A172 (cell line): ENCODE data around the gene ZCCHC14. TPM values are rescaled to one million over a fixed set of nuclear protein-coding genes. Genes with fewer than 3 reads are reported as not detected.
"Not testable (repeated sequence)": the region's sequence is repeated elsewhere in the genome, so short reads cannot be mapped to it uniquely, and the experiment has no call there.

Experiments
- DNase-seq: peaks from one replicate; pipeline ENCODE4 v3.0.0-alpha.2; 2015; ENCODE audit warnings: low spot score
- total RNA-seq: library from RNA; depleted of rRNA; stranded (reverse); fragments of >200 nt; shearing (Covaris generic); gene quantifications from 2 replicates; pipeline ENCODE4 v1.2.3, GENCODE V29; 2014

The ZCCHC14 gene
- total RNA-seq, 1 experiment from 2014 or later = 8.4 TPM

DNA sequence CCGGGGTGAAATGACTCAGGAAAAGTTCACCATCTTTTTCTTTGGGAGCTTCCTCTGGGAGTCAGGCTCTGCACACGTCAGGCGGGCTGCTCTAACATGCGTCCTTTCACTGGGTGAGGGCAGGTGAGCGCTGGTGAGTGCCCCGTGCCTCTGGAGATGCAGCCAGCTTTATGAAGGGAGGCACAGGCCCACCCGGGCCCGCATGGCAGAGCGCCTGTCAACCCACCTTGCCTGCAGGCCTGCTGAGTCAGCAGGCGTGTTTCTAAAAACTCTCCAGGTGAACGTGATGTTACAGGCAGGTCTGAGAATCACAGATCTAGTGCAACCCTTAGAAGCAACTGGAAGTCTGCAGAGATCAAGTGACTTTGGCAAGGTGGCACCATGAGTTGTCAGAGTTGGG is 82.3 kb downstream of the ZCCHC14 start:
- DNase-seq = no peak

DNA sequence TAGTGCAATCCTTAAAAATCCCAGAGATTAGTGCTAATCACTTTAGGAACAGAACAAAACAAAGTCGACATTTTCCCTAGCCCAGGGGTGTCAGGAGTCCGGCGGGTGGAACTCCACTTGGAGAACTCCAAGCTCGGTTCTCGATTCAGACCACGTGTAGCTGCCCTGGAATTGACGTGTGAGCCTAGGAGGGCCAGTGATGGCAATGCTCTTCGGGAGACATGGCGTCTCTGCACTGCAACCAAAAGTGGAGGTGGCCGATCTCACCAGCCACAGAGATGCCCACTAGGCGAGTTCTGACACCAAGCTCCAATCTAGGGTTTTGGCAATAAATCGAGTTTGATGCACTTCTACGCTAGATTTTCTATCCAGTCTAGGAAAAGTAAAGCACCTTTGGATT is 83.0 kb downstream of the ZCCHC14 start:
- DNase-seq = no peak

DNA sequence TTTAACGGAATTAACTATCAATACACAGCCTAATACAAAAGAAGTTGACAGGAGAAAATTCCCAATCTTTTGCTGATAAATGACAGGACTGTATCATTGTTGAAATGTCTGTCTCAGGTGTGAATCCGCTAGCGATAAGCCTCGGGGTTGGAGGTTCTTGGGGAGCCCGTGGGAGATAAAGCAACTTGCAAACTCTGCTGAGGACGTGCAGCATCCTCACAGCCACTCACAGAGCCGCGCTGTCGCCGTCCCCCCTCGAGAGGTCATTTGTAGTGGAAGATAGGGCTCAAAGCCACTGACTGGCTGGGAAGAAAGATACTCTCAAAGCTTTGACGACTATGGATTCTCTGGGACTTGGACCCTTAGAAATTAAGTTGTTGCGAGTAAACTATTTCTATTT is 83.7 kb downstream of the ZCCHC14 start:
- DNase-seq = no peak

DNA sequence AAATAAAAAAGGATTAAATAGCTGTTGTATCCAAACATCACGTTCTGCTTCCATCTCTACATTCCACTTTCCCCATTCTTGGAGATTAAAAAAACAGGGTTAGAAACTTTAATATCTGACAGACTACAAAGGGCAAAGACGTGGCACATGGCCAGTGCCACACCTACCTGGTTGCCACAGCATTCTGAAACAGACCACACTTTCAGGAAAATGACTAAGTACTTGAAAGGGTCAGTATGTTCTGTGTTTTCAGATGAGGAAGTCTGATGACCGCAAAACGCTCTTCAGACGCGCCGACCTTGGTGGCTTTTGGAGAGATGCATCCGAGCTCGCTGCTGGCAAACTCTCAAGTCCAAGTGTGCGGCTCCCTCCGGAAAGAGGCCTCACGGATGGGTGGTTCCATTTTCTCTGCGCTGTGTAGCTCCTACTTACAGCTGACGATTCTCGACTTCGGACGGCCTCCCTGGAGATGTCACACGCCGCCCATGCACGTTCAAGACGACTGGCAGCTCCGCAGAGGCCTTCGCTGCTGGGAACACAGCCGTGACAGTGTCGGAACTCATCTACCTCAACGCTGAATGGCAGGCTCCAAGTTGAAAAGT is 85.2 kb downstream of the ZCCHC14 start:
- peak; percentile 96 for DNase-seq

DNA sequence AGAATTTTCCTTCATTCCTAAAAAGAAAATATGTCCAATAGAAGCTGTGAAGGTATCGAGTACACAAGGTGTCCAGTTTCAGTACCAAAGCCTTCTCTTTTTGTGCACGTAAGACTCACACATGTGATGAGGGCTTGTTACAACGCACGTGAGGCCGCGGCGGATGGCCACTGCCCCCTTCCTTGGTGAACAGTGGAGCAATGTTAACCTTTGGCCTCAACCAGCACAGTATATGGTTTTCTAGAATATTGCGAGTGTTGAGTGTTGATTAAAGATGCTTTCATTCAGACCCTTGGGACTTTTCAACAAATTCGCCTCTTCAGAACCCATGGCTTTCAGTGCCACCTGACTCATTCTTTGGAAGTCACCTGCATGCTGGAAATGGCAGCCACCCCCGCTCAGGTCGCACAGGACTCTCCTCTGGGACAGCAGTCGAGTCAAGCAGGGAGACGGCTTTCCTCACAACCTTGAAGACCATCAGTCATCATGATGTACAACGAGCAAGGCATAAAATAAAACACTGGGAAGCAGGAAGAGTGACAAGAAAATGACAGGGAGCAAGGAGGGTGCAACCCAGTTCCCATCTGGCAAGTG is 86.2 kb downstream of the ZCCHC14 start:
- DNase-seq = no peak

DNA sequence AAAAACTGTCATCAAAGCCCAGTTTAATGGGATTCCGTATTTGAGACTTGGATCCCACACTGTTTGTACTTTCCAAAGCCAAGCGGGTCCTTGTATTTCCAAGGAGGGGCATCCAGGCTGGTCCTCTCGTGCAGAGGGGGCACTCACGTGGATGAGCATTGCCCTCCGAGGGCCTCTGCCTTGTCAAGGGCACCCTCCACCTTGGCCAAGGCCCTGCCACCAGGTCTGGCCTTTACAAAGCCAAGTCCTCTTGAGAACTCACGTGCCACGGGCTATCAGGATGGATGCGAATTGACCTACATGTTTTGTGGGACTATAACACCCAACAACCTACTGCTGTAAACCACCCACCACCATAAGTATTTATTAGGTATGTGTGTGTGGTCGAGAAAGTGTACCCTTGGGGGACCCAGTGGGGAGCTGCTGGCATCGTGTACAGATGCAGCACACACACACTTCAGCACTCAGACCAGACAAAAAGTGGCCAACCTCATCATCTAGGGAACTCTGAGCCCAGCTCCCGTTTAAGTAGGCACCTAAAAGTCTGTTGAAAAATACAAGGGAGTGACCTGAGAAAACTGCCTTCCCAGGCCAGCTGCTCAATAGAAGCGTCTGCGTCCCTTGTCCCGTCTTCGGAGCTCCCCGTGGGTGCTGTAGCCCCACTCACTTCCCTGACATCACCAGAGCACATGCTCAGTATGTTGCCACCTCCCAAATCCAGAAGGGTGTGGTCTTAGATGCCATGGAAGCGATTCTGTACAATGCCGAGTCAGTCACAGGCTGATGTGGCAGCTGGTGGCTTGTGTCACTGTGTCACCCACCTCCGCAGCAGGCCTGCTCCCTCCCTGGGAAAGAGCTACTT is 87.8 kb downstream of the ZCCHC14 start:
- DNase-seq = no peak

DNA sequence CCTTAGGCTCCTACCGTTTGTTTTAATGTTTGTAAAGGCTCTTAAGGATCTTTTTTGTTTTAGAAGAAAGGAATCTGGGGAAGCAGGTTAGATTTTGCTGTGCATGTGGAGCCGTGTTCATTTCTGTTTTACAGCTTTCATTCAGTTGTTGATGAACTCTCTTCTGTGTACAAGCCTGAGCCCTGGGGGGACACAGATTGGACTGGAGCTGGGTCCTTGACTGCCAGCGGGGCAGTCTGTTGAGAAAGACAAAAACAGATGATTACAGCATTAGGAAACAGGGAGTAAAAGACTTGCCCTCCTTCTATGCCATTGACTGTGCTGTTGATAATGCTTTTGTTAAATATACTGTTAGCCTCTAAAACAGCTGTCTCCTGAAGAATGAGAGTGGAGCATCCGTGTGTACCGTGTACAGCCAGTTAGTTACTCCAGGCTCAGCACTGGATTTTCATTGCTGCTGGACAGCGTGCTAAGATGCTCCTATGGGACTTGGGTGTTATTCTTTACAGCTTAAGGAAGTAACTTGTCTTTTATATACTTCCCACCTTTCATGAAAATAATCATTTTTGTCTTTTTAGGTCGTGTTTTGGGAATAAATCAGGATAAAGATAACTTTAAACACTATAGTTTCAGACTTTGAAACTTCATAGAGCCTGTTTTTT is 97.5 kb downstream of the ZCCHC14 start:
- no peak for DNase-seq

DNA sequence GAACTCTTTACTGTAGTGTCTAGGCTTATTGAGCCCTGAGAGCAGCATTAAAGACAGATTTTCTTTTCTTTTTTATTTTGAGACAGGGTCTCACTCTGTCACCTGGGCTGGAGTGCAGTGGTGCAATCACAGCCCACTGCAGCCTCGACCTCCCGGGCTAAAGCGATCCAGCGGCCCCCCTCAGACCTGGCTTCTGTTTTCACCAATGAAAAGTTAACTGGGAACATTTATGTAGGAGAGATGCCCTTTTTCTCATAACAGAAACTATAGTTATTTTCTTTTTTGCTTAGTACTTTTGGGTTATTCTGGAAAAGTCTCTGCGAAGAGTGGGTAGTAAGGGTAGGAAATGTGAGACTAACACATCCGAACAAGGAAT is 99.2 kb downstream of the ZCCHC14 start:
- no peak for DNase-seq

DNA sequence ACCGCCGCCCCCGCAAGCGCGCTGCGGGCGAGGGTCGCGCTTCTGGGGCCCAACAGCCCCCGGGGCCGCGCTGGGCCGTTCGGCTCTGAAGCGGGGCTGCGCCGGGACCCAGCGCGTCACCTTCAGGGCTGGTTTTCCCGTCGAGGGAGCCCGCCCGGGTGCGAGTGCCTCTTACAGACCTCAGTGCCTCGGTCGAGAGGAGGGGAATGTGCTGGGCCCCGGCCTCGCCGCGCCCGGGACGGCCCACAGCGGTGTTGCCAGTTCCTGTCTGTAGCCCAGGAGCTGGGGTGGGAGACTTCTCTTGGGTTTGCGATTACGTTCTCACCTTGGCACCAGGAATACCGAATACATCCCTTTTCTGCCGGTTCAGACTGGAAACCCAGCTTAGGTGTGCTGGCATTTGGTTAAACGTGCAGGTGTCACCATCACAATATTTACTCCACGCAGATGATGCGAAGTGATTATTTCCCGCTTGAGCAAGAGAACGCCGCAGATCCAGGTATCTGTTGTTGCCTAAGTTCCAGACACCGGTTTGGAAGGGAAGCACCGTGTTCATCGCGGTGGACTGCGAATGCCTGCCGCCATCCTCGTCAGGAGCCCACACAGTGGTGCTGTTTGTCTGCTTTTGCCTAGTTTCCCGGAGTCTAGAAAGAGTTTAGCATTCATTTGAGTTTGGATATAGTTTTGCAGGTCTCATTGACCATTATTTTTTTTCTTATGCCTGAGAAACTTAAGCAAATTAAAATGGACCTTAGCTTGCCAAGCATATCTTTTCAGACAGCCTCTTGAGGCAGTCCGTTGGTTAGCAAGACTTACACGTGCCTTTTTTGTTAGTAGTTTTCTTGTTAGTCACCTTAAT is 99.8 kb downstream of the ZCCHC14 start:
- peak; percentile 32 for DNase-seq

DNA sequence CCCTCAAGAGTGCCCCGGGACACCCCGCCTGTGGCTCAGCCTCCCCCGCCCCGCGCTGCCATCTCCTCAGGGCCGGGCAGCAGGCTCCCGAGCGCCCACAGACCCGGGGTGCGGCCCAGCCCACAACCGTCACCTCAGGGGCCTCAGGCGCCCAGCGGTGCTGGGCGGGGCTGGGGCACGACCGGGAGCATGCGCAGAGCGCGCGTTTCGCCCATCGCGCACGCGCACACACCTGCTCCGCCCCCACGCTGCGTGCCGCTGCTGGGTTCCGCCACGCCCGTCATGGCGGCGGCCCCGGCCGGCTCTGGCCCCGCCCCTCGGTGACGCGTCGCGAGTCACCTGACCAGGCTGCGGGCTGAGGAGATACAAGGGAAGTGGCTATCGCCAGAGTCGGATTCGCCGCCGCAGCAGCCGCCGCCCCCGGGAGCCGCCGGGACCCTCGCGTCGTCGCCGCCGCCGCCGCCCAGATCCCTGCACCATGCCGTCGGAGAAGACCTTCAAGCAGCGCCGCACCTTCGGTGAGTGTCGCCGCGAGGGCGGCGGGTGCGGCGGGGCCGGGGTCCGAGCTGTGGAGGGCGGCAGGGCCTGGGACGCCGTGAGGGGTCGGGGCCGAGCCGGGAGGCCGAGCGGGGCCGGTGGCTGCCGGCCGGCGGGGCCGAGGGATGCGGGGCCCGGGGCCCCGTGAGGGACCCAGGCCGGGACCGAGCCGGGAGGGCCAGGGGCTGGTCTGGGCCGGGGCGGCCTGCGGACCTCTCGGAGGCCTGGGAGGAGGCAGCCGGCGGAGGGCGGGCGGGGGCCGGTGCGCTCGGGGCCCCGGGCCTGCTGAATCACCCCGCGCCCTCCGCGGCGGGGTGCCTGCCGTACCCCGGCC is 100.6 kb downstream of the ZCCHC14 start, which contains the start of gene MAP1LC3B:
Gene MAP1LC3B, plus strand, starts transcription at position 387 of the 871 bp plus-strand sequence. Its CDS starts 92 bp downstream, at position 479.
- DNase-seq = peak; percentile 89

DNA sequence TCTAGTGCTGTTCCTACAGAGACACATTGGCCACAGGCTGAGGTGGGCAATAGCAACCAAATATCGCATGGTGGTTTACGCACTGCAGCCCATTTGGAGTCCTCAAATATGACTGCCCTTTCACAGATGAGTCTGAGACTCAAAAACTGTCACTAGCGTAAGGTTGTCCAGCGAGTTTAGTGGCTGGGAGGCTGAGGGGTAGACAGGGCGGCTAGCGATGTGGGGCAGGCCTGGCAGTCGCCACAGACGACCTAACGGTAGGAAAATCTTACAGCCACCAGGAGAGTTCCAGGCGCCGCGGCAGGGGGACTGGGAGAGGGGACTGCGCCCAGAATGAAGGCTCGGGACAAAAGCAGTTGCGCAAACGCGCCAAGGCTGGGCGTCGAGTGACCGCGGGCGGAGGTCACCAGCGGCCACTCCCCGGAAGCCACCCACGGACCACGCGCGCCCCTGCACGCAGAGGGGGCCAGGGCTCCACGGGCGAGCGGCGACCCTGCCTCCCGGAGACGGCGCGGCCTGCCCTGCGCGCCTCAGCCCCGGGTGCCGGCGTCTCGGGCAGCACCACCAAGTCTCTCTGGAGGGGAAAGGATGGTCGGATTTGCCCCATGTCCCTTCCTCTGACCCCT is 101.4 kb downstream of the ZCCHC14 start:
- no peak for DNase-seq

DNA sequence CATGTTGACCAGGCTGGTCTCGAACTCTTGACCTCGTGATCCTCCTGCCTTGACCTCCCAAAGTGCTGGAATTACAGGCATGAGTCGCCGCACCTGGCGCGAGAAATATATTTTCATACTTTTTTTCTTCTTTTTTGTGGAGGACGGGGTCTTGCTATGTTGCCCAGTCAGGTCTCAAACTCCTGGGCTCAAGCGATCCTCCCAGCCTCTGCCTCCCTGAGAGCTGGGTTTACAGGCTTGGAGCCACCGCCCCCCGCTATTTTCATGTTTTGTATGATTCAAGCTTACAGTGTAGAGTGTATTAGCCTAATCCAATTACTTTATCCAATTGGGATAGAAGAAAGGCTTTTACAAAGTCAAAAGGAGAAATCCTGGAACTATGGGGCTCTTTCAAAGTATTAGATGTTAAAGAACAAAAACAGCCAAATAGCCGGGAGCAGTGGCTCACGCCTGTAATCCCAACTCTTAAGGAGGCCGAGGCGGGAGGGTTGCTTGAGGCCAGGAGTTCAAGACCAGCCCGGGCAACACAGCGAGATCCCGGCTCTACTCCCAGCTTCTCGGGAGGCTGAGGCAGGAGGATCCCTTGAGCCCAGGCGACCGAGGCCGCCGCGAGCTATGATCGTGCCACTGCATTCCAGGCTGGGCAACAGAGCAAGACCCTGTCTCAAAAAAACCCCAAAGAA is 102.0 kb downstream of the ZCCHC14 start:
- DNase-seq = no peak

DNA sequence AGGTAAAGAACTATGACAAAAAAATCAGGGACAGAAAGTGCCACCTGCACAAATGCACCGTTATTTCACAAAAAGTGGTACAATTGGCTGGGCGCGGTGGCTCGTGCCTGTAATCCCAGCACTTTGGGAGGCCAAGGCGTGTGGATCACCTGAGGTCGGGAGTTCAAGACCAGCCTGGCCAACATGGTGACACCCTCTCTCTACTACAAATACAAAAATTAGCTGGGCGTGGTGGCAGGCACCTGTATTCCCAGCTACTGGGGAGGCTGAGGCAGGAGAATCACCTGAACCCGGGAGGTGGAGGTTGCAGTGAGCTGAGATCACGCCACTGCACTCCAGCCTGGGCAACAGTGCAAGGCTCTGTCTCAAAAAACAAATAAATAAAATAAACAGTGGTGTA is 102.9 kb downstream of the ZCCHC14 start:
- DNase-seq = not testable (repeated sequence)

DNA sequence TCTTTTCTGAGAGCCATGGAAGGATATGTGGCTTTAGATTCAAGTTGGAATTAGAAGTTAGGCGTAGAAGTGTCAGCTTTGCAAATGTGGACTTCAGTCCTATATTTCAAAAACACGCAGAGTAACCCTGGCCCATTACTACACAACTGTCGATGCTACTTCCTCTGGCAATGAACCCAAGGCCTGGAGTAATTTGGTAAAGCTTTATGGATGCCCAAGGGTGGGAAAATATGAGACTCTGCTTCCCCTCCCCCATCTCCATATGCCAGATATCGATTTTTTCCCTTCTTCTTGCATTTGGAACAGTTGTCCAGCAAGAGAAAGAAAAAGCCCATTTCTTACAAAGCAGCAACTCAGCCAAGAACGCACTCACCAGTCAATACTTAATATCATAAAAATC is 103.6 kb downstream of the ZCCHC14 start:
- no peak for DNase-seq

DNA sequence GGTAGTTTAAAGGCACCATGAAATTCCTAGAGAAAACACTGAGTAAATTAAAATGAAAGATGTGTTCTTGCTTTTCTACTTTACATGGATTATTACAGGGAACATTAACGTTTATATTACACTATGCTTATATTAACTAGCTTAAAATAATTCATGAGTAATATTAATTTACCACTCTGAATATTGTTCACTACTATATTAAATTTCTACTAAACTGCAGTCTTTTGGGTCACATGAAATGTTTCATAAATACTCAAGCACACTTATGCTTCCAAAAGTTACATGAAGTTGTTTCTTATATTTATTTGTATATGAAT is 104.0 kb downstream of the ZCCHC14 start:
- DNase-seq = no peak

DNA sequence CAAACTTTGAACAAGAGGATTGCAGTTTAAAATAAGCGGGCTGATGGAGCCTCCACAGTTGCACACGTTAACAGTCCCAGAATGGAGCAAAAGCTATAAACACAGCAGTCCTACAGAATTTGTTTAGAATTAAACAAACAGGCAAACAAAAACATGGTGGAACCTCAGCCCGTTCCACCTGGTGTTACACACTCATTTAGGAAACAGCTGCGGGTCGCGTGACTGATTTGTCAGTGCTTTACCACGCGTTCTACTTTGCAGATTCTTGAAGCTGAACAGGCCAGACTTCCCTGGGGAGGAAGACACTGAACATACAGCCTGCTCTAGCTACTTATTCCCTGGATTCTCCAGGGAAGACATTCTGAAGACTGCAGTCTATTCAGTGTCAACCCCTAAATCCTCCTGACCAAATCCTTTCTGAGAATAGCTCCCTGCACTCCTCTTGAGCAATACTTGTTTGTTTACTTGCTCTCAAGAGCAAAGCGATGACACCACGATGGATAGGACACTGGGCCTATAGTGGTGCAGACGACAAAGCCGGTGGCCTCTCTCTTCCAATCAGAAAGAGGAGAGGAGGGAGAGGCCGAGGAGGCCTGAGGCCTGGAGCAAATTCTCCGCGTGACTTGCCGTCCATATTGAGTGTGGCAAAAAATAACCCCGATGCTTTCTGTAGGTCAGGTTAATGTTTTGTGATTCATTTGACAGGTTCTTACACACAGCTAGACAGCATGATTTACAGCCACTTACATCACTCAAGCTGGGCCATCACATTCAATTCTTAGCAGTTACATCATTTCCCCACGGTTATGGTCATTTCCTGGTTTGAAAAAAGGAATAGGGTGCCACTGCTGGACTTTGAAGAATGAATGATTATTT is 104.6 kb downstream of the ZCCHC14 start:
- DNase-seq = peak; percentile 99

DNA sequence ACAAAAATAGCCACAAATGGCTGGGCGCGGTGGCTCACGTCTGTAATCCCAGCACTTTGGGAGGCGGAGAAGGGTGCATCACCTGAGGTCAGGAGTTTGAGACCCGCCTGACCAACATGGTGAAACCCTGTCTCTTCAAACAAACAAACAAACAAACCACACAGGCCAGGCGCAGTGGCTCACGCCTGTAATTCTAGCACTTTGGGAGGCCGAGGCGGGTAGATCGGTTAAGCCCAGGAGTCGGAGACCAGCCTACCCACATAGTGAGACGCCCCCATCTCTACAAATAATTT is 108.0 kb downstream of the ZCCHC14 start:
- not testable (repeated sequence) for DNase-seq

DNA sequence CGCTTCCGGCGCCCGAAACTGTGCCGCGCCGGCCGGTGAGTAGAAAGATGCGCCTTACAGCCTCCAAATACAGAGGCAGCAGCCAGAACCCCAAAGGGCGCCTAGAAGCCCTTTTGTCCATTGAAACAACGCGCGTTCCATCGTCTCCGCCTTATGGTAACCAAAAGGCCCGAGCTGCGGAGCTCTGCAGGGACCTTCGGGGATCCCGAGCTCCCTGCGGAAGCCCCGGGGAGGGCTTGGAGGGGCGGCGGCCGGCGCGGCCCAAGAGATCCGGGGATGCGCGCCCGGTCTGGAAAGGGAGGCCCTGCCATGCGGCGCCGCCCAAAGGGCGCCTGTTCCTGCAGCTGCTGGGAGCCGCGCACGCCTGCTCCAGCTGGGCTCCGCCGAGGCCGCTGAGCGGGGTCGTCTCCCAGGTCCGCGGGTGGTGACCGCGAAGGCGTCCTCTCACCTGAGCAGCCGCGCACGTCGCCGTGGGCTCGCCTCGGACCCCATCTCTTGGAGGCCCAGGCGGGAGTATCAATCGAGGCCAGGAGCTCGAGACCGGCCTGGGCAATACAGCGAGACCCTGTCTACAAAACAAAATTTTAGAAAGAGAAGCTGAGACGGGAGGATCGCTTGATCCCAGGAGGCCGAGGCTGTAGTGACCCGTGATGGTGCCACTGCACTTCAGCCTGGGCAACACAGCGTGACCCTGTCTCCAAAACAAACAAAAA is 108.5 kb downstream of the ZCCHC14 start:
- no peak for DNase-seq
